NK-92 (cell line): Measurements from ENCODE around the gene KLHL17.

Experiments
- DNase-seq: peaks from one replicate; lab custom pipeline; 2025; ENCODE audit not compliant: unreplicated experiment; lab: John Stamatoyannopoulos, UW

Gene KLHL17

DNA sequence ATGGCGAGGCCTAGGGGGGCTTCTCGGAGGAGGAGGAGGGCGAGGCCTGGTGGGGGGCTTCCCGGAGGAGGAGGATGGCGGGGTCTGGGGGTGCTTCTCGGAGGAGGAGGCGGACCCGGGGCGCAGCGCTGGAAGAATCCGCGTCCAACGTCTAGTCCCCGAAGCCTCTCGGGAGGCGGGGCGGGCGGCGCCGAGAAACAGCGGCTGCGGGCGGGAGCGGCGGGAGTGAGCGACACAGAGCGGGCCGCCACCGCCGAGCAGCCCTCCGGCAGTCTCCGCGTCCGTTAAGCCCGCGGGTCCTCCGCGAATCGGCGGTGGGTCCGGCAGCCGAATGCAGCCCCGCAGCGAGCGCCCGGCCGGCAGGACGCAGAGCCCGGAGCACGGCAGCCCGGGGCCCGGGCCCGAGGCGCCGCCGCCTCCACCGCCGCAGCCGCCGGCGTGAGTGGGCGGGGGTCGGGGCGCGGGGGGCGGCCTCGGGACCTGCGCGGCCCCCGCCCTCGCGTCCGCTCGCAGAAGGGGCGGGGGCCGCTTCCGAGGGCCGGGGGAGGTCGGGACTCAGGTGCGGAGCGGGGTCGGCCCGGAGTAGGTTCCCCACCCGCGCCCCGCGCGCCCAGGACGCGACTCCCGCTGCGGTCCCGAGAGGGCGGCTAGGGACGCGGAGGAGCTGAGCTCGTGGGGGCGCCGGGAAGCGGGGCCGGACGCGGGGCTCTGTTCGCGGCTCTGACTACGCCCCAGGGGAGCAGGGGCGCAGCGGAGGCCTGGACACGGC is at the start of gene KLHL17:
Gene KLHL17, plus strand, starts transcription at position 222 of the 769 bp plus-strand sequence. Its CDS starts 110 bp downstream, at position 332.
- DNase-seq, result no peak

DNA sequence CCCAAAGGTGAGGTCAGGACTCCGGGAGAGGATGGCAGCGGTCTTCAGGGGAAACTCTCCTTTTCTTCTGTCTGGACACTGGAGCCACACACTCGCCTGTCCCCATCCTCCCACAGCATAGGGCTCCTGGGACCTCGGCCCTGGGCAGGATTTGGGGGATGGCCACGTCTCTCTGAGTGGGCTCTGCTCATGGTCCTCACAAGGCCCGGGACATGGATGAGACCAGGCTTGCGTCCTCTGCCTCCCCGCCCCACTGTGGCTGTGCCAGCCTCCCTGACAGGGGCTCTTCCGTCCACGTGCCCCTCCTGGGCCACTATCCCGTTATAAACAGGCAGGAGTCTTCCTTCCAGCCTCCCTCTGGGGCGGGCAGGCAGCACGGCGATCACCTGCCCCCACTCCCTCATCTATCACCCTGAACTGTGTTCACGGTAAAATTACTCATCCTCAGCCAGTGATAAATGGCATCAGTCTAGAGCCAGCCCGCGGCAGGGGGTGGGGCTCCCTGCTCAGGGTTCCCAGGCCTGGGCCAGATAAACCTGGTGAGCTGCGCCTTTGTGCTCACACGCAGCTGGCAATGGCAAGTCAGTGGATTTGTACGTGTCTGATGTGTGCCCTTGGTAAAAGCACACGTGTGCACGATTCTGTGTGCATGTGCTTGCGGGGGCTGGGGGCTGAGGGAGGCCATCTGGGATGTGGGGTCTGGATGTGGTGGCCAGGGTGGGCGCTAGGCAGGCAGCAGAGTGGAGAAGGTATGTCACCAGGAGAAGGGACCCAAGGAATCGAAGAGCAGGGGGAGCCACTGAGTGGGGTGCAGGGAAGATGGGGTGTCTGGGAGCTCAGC is 49.3 kb upstream of the KLHL17 start:
- no peak for DNase-seq

DNA sequence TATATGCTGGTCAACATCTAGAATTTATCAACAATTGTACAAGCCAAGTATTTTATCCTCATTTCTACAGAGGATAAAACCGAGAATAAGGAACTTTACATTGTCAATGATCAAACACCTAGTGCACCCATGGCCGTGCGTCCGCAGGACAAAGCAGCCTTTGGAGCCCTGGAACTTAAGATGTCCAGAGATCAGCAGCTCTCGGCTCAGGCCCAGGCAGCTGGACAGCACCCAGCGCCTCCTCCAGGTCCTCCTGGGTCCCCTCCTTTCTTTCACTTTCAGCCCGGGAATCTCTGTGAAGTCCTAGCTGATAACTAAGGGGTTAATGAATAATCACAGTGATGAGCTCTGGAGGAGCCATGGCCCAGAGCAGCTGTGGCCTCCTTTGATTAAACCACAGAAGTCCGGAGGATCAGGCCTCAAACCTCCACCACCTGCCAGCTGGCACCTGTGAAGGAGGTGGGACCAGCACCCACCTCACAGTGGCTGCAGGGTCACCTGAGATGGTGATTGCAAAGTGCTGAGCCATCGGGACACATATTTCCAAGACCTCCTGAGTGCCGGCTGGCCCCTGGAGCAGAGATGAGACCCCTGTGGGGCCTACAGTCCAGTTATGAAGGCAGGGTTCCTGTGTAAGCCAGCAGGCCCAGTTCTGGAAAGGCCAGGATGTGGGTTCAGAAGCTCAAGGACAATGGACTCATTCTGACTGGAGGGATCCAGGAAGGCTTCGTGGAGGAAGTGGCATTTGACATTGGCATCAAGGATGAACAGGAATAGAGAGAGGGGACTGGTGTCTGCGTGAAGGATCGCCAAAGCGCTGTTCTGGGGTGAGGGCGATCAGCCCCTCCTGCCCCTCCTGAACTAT is 48.3 kb upstream of the KLHL17 start:
- DNase-seq, result no peak

DNA sequence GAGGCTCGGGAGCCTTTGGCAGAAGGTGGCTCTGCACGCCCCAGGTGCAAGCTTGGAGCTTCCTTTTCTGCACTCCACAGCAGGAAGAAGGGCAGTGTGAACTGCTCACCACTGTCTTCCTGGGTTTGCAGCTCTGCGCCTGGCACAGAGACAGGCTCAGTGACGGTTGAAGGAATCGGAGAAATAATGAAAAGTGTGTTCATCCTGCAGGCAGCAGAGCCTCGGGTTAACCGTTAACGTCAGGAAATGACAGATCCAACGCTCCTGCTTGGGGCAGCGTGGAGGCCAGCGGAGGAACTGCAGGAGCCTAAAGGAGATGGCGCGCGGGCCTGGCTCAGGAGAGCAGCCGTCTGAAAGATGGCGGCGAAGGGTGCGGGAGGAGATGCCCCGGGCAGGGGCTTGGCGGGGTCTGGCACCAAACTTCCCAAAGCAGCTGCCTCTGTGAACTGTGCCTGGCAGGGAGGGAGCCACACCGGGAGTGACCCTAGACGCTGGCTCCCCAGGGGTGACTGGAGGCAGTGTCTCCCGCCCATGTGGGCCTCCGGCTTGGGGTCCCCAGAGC is 47.6 kb upstream of the KLHL17 start:
- no peak for DNase-seq

DNA sequence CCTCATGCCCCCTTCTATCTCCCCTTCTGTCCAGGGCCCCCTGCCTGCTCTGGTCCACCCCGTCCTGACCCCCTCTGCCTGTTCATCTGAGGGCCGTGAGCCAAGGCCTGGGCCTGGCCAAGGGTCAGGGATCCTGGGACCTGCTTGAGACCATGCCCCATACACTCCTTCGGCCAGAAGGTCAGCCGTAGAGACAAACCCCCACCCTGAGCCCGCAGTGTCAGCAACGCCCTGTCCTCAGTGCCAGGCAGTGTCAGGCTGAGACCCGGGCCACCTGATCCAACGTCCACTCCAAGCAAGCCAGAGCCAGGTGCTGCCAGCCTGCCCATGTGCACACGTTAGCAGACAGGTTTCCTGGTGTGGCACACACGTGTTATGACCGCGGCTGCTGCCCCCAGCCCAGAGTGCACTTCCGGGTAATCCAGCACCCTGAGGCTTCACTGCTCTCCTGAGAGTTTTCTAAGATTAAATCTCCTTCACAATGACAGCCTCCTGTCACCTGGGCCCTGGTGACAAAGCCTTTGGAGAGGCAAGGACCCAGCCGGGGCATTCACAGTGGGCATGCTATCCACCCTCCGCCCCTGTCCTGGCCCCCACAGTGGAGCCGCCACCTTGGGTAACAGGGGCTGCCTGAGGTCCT is 46.8 kb upstream of the KLHL17 start:
- no peak for DNase-seq

DNA sequence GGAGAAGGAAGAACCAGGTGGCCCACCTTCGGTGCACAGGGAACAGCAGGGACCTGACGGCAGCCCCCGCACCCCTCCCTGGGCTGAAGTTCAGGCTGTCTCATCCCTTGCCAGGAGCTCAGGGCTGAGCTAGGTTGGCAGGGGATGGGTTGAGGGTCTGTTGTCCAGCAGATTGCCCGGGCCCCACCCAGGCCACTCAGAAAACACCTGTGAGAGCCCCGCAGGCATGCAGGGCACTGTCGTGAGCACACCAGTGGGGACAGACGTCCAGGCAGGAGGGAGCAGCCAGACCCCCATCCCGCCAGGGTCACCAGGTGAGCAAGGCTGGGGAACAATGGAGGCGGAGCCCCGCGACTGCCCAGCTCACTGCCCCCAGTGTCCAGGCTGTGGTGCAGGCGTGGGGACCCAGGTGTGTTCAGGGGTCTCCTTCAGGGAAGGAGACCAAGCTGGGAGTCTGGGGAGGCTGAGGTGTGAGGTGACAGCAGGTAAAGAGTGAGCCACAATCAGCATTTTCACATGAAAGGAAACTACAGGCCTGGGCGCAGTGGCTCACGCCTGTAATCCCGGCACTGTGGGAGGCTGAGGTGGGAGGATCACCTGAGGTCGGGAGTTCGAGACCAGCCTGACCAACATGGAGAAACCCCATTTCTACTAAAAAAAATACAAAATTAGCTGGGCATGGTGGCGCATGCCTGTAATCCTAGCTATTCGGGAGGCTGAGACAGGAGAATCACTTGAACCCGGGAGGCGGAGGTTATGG is 46.1 kb upstream of the KLHL17 start:
- no peak for DNase-seq

DNA sequence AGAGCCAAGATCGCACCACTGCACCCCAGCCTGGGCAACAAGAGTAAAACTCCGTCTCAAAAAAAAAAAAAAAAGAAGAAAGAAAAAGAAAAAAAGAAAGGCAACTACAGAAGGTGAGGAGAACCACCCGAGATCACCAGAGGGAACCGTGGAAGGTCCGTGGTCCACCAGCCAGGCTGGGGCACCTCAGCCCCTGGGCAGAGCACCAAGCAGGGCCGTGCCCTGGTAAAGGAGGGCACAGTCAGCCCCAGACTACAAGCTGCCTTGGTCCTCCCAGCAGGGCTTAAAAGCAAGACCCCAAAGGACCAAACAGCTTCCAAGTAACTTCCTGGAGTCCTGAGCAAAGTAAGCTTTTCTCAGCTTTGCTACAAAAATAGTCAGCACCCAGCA is 45.5 kb upstream of the KLHL17 start:
- DNase-seq, result no peak

DNA sequence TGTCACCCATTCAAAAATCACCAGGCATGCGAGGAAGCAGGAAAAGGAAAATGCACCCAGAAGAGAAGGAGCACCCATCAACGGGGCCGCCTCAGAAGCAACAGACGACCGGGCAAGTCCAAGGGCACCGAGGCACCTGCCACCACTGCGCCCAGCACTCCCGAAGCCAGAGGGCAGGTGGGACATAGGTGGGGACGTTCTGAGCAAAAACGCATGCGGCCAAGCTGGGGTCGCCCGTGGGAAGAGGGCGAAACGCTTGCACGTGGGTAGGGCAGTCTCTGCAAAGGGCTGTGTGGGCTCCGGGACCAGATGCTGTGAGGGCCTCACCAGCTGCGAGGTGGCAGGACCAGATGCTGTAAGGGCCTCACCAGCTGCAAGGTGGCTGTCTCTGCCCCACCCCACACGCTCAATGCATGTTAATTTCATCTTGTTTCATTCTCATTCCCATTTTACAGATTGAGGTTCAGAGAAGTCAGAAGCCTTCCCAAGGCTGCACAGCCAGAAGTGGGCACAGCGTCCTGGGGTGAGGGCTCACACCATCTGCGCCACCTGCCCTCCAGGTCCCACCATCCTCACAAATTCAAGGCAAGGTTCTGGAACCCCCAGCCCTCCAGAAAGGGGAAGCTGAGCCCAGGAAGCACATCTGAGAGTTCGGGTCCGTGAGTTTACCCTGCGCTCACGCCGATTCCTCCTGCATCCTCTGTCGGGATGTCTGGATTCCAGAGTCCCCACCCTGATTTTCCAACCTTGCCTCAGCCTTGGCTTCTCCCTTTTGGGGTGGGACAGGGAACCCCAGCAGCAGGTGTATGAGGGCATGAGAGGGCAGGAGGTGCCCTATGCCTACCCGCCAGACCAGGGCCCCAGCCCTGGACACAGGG is 44.9 kb upstream of the KLHL17 start:
- DNase-seq, result no peak

DNA sequence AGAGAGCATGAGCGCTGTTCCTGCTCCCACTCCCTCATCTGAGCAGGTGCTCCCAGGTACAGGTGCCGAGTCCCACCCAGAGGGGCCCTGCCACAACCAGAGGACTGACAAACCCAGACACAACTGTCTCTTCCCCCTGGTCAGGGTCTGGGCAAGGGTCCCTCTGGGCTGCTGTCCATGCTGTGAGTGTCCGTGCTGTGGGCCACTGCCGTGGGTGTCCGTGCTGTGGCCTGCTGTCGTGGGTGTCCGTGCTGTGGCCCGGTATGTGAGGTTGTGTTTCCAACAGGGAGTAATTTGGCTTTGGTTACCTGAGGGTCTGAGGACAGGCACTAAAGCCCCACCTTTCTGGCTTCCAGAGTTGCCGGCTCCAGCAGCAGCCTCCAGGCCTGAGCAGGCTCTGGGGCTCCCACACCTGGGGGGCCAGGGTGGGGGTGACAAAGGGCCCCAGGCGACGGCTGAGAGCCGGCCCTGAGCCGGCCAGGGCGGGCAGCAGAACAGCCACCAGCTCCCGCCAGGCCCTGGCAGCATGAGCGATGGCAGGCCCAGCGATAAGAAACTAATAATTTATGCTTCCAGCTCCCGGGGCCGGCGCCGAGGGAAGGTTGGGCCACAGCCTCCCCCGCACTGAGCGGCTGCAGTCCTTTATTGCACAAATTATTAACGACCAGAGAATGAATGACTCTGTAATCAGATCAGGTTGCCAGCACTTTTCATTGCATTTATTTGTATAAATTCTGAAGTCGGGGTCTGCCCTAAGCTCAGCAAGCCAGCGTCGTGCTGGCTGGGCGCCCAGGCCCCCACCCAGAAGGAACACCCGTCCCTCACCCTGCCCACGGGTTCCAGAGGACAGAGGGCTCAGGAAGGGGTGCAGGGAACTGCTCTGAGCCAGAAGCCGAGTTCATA is 44.0 kb upstream of the KLHL17 start:
- no peak for DNase-seq

DNA sequence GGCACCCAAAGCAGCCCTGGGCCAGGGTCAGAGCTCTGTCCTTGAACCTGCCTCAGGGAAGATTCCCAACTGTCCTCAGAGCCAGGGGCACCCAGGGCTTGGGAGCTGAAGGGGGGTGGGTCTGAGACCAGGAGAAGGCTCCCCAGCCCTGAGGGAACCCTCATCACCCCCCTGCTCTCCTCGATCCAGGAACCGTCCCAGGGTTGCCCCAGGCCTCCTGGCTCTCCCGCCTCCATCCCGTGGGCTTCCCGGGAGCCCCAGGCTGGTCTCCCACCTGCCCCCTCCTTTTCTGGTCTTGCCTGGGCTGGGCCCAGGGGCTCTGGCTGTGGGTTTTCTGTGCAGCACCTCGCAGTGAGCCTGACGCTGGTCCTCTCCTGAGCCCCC is 43.3 kb upstream of the KLHL17 start:
- no peak for DNase-seq

DNA sequence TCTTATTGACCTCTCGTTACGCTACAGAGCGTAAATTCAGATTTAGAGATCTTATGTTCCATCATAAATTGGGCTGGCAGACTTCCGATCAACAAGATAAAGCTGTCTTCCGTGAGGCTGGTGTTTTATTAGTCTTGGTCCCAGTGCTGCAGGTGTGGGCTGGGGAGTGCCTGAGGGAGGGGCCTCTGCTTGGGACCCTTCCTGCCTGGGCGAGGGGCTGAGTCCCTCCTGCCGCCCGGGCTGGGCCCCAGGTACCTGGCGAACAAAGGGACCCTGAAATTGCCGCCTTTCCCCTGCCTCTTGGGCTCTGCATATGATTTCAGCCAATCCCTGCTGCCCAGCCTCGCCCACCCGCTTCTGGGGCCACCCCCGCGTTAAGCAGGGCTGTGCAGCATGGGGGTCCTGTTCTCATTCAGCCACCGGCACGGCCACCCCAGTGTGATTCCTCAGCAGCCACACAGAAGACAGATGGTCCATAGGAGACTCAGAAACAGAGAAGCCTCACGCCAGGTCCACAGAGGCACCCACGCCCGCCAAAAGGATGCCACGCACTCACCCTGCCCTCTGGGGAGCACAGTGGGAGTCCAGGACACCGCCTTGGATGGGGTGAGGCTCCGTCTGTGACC is 42.8 kb upstream of the KLHL17 start:
- no peak for DNase-seq

DNA sequence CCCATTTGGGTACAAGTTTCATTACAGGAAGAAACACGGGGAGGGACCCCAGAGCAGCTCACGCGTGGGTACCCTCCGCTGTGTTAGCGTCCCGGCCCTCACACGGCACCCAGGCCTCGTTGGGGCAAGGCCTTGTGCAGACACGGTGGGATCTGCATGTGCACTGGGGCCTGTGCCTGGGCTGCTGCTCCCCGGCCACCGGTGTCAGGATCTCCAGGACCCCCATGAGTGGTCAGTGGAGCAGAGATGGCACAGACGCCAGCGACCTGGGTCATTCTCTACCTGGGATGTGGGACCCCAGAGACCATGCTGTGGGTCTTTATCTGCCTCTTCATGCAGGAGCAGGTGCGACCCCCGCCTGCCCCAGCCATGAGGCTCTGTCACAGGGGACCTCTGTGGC is 42.0 kb upstream of the KLHL17 start:
- no peak for DNase-seq

DNA sequence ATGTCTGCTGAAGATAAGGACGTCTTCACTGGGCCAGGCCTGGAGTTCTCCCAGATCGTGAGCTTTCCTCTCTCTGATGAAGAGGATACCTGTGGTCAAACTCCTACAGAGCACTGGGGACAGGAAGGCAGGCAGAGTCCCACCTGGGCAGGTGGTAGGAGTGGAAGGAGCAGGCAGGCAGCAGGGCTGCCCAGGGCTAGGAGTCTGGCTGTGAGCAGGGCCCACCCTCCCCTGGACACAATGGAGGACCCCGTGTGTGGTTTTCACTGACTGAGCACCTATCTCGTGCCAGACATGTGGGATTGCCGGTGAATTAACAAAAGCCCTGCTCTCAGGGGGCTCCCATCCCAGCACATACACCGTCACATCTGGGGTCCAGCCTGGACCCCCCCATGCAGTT is 41.5 kb upstream of the KLHL17 start:
- DNase-seq, result no peak

DNA sequence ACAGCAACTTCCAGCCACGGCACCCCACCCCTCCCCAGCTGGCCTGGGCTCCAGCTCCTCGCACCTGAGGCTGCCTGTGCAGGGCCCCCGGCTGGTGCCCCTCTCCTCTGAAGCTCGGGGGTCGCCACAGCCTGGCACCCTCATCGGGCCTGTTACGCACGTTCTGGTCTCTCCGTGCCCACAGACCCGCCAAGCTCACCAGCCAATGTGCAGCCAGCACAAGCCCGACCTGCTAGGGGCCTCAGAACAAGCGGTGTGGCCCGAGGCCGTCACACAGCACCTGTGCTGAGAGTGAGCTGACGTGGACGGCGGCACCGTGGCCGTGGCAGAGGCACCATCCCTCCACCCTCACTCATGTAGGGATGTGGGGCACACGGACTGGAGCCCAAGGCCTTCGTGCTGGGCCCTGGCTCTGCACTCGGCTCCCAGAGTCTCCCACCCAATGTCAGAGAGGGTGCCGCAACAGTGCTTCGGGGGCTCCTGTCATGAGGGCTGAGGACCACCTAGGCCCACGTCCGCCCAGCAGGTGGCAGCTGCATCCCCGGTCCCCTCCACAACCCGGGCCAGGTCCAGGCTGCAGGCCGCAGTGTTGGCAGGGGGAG is 41.0 kb upstream of the KLHL17 start:
- no peak for DNase-seq

DNA sequence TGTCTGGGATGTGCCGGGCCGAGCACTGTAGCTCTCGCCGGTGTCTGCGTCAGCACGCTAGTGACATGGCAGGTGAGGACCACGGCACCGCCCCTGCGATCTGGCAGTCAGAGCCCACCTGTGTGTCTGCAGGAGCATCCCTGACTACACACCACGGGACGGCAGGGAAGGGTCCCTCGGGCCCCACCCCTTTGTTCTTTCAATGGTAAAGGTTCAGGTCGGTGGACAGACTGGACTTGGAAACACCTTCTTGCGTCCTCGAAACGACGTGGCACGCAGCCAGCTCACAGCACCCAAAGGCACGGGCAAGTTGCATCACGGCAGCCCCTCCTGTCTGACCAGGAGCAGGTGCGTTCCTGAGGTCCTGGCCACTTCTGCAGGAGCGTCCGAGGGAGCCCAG is 40.4 kb upstream of the KLHL17 start:
- no peak for DNase-seq

DNA sequence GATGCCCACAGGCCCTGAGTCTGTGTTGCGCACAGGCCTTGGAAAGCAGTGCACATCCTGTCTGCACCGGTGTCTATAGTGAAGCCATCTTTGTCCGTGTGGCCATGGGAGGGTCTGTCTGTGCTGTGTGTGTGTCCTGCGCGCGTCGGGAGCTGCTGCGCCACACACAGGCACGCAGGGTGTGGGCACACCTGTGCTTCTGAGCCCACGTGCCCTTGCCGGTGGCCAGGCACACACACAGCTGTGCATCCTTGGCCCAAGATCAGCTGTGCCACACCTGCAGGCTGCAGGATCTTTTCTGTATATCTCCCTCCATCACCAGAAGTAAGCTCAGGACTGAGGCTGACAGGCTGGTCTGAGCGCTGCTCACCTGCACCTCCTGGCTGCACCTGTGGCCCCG is 39.9 kb upstream of the KLHL17 start:
- no peak for DNase-seq
